HepG2 (cell line): ENCODE data around the gene IQCH. TPM values are rescaled to one million over a fixed set of nuclear protein-coding genes. Genes with fewer than 3 reads are reported as not detected.

Source experiments
- ARHGAP35 ChIP-seq: sonication (generic); formaldehyde crosslinking; IDR thresholded peaks from 2 replicates; pipeline ENCODE4 v1.9.0; 2022; ENCODE audit warnings: mild to moderate bottlenecking, inconsistent platforms, moderate library complexity, missing genetic modification reagents, borderline replicate concordance
- DNMT3B ChIP-seq: conservative IDR thresholded peaks from 2 replicates; pipeline ENCODE4 v1.6.1; 2016; ENCODE audit warnings: missing biosample characterization, control low read depth
- FOXA1 ChIP-seq, 2 experiments: fragments of 450-650 bp in 1 of 2; sonication (generic) in 1 of 2; formaldehyde crosslinking in 1 of 2; IDR thresholded peaks; 2 replicates each; pipeline versions ENCODE4 v1.4.0 to v1.6.1; 2016 to 2020; ENCODE audit warnings: missing genetic modification reagents in 1 of 2
- FOXC1 ChIP-seq: sonication (generic); formaldehyde crosslinking; IDR thresholded peaks from 2 replicates; pipeline ENCODE4 v1.8.0; 2022; ENCODE audit warnings: mild to moderate bottlenecking, missing genetic modification reagents, borderline replicate concordance
- KAT8 ChIP-seq: IDR thresholded peaks from 2 replicates; pipeline ENCODE4 v1.6.1; 2016; ENCODE audit warnings: missing genetic modification reagents, missing compliant biosample characterization
- MXI1 ChIP-seq: IDR thresholded peaks from 3 replicates; pipeline ENCODE4 v1.6.1; 2012; ENCODE audit warnings: low read depth, low read length, inconsistent platforms, borderline replicate concordance
- NCOA1 ChIP-seq: sonication (generic); formaldehyde crosslinking; IDR thresholded peaks from 2 replicates; pipeline ENCODE4 v1.9.0; 2021; ENCODE audit warnings: missing genetic modification reagents
- ONECUT2 ChIP-seq: sonication (generic); formaldehyde crosslinking; IDR thresholded peaks from 2 replicates; pipeline ENCODE4 v1.4.0; 2020; ENCODE audit warnings: missing genetic modification reagents
- SALL1 ChIP-seq: sonication (generic); formaldehyde crosslinking; IDR thresholded peaks from 2 replicates; pipeline ENCODE4 v1.8.0; 2022; ENCODE audit warnings: mild to moderate bottlenecking, missing genetic modification reagents
- SP5 ChIP-seq: IDR thresholded peaks from 2 replicates; pipeline ENCODE4 v1.6.1; 2016; ENCODE audit warnings: low read depth, borderline replicate concordance
- XRCC5 ChIP-seq: fragments of 200-400 bp; formaldehyde crosslinking; optimal IDR thresholded peaks from 2 replicates; pipeline ENCODE3; 2017; ENCODE audit warnings: mild to moderate bottlenecking, low read length
- ZNF431 ChIP-seq: sonication (generic); formaldehyde crosslinking; IDR thresholded peaks from 2 replicates; pipeline ENCODE4 v1.9.0; 2022; ENCODE audit warnings: missing genetic modification reagents, low read depth, mild to moderate bottlenecking, borderline replicate concordance
- ZNF513 ChIP-seq: sonication (generic); formaldehyde crosslinking; conservative IDR thresholded peaks from 2 replicates; pipeline ENCODE4 v1.5.0; 2020; ENCODE audit warnings: missing genetic modification reagents
- ZNF552 ChIP-seq: sonication (generic); formaldehyde crosslinking; IDR thresholded peaks from 2 replicates; pipeline ENCODE4 v1.9.0; 2022; ENCODE audit warnings: missing genetic modification reagents, mild to moderate bottlenecking, borderline replicate concordance
- ZNF567 ChIP-seq: sonication (generic); formaldehyde crosslinking; IDR thresholded peaks from 2 replicates; pipeline ENCODE4 v1.8.1; 2023; ENCODE audit warnings: mild to moderate bottlenecking, missing genetic modification reagents, borderline replicate concordance
- ZNF75D ChIP-seq: sonication (generic); formaldehyde crosslinking; IDR thresholded peaks from 2 replicates; pipeline ENCODE4 v1.8.1; 2023; ENCODE audit warnings: missing genetic modification reagents, mild to moderate bottlenecking, borderline replicate concordance
- ZSCAN21 ChIP-seq: sonication (generic); formaldehyde crosslinking; IDR thresholded peaks from 2 replicates; pipeline ENCODE4 v1.8.0; 2022; ENCODE audit warnings: mild to moderate bottlenecking, missing genetic modification reagents, moderate library complexity, borderline replicate concordance
- ZSCAN9 ChIP-seq: IDR thresholded peaks from 2 replicates; pipeline ENCODE4 v1.6.1; 2016; ENCODE audit warnings: borderline replicate concordance
- polyA plus RNA-seq, 8 experiments: library from polyadenylated mRNA; depleted of rRNA in 3 of 8; stranded (reverse) in 7 of 8; unstranded in 1 of 8; fragments of >200 nt; fragmentation: Illumina TruSeq in 4 of 8; extraction: Trizol in 4 of 8; gene quantifications; 2 replicates each; pipeline versions ENCODE4 v1.2.1 to v1.2.3, GENCODE V29; 2011 to 2016; ENCODE audit warnings: low read depth in 4 of 8, missing spikeins in 1 of 8, mixed read lengths in 1 of 8; ENCODE audit not compliant: insufficient read depth in 1 of 8
- total RNA-seq, 5 experiments: library from RNA; depleted of rRNA; stranded (reverse); fragments of >200 nt; fragmentation: Illumina TruSeq; extraction: Trizol; gene quantifications; 2 replicates each; pipeline ENCODE4 v1.2.3, GENCODE V29; 2016; ENCODE audit warnings: low read depth in 1 of 5
- TF ChIP-seq, protein P1 (sequence below): sonication (generic); formaldehyde crosslinking; IDR thresholded peaks from 2 replicates; pipeline ENCODE4 v1.8.1; 2023; ENCODE audit warnings: missing genetic modification reagents, mild to moderate bottlenecking, borderline replicate concordance
- TF ChIP-seq, protein P2 (sequence below): sonication (generic); formaldehyde crosslinking; IDR thresholded peaks from 2 replicates; pipeline ENCODE4 v1.5.0; 2020; ENCODE audit warnings: mild to moderate bottlenecking, missing genetic modification reagents, moderate library complexity
- TF ChIP-seq, protein P3 (sequence below): sonication (generic); formaldehyde crosslinking; IDR thresholded peaks from 2 replicates; pipeline ENCODE4 v1.5.0; 2020; ENCODE audit warnings: missing genetic modification reagents

IQCH gene
- total and polyA plus RNA-seq, 2 of the 13 experiments (the other 11 are each of a cell fraction or from before 2014, with no cell fraction given) = 0.16 to 0.55 TPM

DNA sequence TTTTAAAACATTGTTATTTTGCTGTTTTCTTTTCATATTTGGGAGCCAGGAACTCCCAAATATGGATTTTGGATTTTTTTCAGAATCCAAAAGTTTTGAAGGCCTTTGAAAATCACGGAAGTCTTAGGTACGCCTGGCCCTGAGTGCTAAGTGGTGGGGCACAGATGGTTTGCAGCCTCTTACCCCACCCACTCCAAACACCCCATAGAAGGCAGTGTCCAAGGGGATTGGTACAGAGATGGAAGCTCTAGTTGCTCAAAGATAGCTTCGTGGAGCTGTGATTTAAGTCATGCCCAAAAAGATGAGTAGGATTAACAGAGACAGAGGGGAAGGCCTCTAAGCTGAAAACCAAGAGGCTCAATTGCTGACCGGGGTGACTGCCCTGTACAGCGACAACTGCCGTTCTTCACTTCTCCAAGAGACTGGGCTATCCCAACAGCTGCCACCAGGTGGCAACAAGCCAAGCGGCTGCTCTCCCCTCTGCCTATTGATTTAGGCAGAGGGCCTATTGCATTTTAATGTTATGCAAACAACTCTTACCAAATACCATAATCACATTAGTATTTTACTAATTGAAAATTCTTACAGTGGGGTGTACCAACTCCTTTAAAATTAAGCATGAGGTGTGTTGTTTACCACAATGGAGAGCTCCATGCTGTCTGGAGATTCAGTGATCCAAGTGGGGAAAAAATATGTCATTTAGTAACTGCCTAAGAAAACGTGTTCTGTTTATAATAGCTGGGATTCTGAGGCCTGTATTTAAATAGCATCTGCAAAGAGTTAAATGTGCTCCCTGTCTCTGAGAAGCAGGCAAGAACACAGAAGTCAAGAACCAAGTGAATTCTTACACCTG is 202.3 kb downstream of the IQCH start (continued):
- TF ChIP-seq ZNF513 (CRISPR knock-in tag) (no peak), MXI1 (peak; percentile 43; the same call in 1 of the 3 replicates), ARHGAP35 (no peak), DNMT3B (0 out of 2 replicates have a peak, but pooled peaks have one; percentile 39), ZNF75D (CRISPR knock-in tag) (no peak), ONECUT2 (CRISPR knock-in tag) (peak; percentile 66), ZNF431 (no peak), ZNF567 (no peak), SP5 (CRISPR knock-in tag) (no peak), SALL1 (peak; percentile 56; the same call in 1 of the 2 replicates), FOXA1 (IDR thresholded peaks at IDR 0.05) (no peak), FOXA1 (CRISPR knock-in tag; IDR thresholded peaks at IDR 0.05) (peak; percentile 55), ZSCAN9 (CRISPR knock-in tag) (no peak), FOXC1 (CRISPR knock-in tag) (no peak), NCOA1 (CRISPR knock-in tag) (no peak), KAT8 (CRISPR knock-in tag) (no peak), XRCC5 (peak; percentile 35), ZSCAN21 (no peak), ZNF552 (CRISPR knock-in tag) (no peak)
- TF ChIP-seq, protein P1, sequence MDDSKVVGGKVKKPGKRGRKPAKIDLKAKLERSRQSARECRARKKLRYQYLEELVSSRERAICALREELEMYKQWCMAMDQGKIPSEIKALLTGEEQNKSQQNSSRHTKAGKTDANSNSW (CRISPR knock-in tag) = no peak
- TF ChIP-seq, protein P2, sequence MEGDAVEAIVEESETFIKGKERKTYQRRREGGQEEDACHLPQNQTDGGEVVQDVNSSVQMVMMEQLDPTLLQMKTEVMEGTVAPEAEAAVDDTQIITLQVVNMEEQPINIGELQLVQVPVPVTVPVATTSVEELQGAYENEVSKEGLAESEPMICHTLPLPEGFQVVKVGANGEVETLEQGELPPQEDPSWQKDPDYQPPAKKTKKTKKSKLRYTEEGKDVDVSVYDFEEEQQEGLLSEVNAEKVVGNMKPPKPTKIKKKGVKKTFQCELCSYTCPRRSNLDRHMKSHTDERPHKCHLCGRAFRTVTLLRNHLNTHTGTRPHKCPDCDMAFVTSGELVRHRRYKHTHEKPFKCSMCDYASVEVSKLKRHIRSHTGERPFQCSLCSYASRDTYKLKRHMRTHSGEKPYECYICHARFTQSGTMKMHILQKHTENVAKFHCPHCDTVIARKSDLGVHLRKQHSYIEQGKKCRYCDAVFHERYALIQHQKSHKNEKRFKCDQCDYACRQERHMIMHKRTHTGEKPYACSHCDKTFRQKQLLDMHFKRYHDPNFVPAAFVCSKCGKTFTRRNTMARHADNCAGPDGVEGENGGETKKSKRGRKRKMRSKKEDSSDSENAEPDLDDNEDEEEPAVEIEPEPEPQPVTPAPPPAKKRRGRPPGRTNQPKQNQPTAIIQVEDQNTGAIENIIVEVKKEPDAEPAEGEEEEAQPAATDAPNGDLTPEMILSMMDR (CRISPR knock-in tag) = peak; percentile 88
- TF ChIP-seq, protein P3, sequence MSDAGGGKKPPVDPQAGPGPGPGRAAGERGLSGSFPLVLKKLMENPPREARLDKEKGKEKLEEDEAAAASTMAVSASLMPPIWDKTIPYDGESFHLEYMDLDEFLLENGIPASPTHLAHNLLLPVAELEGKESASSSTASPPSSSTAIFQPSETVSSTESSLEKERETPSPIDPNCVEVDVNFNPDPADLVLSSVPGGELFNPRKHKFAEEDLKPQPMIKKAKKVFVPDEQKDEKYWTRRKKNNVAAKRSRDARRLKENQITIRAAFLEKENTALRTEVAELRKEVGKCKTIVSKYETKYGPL = no peak
